ENCODE measurements around the gene INPP5D. TPM values are rescaled to one million over a fixed set of nuclear protein-coding genes. Genes with fewer than 3 reads are reported as not detected.
"Not testable (repeated sequence)": the region's sequence is repeated elsewhere in the genome, so short reads cannot be mapped to it uniquely, and the experiment has no call there.

INPP5D gene
- total RNA-seq, 1 donor from 2014 or later = 5.8 TPM

DNA sequence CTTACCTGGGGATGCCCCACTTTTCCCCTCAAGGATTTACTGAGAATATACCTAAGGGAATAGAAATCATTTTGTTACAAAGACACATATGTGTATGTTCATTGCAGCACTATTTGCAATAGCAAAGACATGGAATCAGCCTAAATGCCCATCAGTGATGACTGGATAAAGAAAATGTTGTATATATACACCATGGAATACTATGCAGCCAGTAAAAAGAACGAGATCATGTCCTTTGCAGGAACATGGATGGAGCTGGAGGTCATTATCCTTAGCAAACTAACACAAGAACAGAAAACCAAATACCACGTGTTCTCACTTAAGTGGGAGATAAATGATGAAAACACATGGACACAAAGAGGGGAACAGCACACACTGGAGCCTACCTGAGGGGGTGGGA, 63.4 kb downstream of the INPP5D start:
- DNase-seq; ATAC-seq; intact Hi-C loops (cut with micrococcal nuclease): not testable (repeated sequence)

- intact Hi-C loops (cut with micrococcal nuclease) = no loop called here
- no peak for ATAC-seq
- DNase-seq = peak; percentile 33
Measured at GRCh38 chr2:233124421-233125080, 64.4 kb downstream of the INPP5D start.

DNA sequence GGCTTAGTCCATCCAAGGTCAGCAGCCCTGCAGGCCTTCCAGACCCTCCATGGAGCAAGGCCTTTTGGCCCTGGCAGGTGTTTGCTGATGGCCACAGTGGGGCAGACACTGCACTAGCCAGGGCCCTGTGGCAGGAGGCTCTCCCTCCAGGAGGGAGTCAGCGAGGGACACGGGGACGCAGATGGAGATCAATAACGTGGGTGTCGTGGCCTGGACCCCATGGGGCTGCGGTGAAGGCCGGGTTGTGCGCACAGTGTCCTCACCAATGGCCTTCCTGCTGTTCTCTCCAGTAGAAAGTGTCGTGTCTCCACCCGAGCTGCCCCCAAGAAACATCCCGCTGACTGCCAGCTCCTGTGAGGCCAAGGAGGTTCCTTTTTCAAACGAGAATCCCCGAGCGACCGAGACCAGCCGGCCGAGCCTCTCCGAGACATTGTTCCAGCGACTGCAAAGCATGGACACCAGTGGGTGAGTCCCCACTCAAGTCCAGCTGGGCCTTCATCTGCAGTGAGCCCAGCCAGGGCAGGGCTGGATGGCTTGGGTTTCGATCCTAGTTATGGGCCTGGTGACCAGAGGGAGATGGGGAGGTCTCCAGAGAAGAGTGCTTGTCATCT, 65.4 kb downstream of the INPP5D start:
- ATAC-seq (no peak), DNase-seq (no peak)
- intact Hi-C loops (cut with micrococcal nuclease) = no loop called here

DNA sequence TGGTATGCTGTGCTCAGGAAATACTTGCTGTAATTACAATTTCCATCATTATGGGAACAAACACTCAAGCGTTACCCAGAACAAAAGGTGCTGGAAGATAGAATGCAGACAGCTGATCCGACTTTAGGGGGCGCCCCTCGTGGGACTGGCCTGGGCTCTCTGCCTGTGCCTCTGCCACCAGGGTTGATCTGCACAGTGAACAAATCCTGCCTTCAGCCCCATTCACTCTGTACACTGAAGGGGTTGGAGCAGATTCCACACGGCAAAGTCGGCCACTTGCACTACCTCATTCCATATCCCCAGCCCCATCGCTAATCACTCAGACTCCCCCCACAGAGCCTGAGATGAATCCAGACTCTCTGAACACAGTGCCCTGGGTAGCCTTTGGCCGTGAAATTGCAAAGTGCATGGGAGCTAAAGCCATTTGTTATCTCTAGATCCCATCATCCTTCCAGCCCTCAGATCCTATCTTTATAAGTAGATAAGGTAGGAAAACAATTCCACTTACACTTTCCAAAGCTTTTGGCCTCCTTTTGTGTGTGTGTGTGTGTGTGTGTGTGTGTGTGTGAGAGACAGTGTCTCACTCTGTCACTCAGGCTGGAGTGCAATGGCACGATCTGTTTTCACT, 69.3 kb downstream of the INPP5D start:
- intact Hi-C loops (cut with micrococcal nuclease) = no loop called here
- ATAC-seq = no peak
- no peak for DNase-seq

- ATAC-seq (no peak), DNase-seq (no peak)
- intact Hi-C loops (cut with micrococcal nuclease) = no loop called here
Measured at GRCh38 chr2:233130024-233130423, 69.9 kb downstream of the INPP5D start.

DNA sequence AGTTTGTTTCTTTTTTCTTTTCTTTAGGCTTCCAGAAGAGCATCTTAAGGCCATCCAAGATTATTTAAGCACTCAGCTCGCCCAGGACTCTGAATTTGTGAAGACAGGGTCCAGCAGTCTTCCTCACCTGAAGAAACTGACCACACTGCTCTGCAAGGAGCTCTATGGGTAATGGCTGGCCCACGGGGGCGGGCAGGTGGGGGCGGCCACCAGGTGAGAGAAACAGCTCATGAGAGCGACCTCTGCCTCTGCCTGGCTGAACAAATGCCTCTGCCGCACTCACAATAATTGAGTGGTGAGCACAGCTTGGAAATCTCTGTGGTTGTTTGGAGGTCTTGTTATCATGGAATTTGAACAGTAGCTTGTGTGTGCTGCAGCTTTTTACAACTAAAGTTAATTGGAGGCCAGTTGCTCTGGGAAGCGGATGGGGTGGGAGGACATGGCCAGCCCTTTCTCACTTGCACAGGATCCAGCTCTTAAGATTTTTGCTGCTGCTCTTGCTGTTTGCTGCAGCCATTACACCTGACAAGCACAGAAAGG, 70.4 kb downstream of the INPP5D start:
- ATAC-seq (no peak), DNase-seq (no peak)
- intact Hi-C loops (cut with micrococcal nuclease) = no loop called here

GRCh38 chr2:233131936-233132720, 72.0 kb downstream of the INPP5D start:
- intact Hi-C loops (cut with micrococcal nuclease) = no loop called here
- no peak for DNase-seq
- ATAC-seq = no peak

GRCh38 chr2:233133239-233133638, 73.1 kb downstream of the INPP5D start:
- DNase-seq = no peak
- intact Hi-C loops (cut with micrococcal nuclease) = no loop called here

GRCh38 chr2:233135421-233135820, 75.3 kb downstream of the INPP5D start:
- ATAC-seq = no peak
- no peak for DNase-seq
- intact Hi-C loops (cut with micrococcal nuclease) = no loop called here

More at GRCh38 chr2:233133239-233133638, 73.1 kb downstream of the INPP5D start:
- no peak for ATAC-seq

- DNase-seq (no peak), ATAC-seq (no peak)
- intact Hi-C loops (cut with micrococcal nuclease) = no loop called here
Measured at GRCh38 chr2:233137040-233137439, 76.9 kb downstream of the INPP5D start.

DNA sequence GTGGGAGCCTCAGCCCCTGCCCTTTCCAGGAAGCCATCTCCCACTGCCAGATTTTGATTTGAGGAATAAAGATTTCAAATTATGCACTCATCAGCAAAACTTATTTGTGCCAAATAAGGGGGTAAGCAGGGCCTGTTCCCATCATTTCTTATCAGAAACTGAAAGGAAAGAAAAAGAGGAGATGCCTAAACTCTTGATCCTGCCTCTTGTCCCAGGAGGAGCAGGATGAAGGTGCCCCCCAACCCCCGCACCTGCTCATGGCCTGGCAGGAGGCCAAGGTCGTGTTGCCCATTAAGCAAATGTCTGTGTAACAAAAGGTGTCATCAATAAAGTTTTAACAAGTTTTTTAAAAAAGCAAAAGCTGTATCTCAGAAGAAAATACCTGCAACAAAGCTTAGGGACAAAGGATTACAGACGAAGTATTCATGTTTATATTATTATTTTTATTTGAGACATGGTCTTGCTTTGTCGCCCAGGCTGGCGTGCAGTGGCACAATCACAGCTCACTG, 80.0 kb downstream of the INPP5D start:
- no peak for DNase-seq
- no peak for ATAC-seq
- intact Hi-C loops (cut with micrococcal nuclease) = no loop called here

DNA sequence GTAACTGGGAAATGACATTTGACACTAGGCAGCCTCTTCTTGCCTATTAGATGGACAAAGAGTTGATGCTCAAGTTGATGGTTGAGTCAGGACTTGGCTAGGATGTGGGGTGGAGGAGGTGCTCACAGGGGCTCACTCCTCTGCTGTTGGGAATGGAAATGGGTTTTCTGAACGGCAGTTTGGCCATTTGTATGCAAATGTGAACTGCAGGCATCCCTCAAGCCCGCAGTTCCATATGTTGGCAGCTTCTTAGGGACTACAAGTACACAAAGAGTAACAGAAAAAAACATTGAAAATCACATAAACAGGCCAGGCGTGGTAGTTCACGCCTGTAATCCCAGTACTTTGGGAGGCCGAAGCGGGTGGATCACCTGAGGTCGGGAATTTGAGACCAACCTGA, 80.8 kb downstream of the INPP5D start:
- no peak for ATAC-seq
- intact Hi-C loops (cut with micrococcal nuclease) = no loop called here

GRCh38 chr2:233141901-233142300, 81.8 kb downstream of the INPP5D start:
- intact Hi-C loops (cut with micrococcal nuclease) = no loop called here
- ATAC-seq (no peak), DNase-seq (no peak)

More for the DNA sequence above, 80.8 kb downstream of the INPP5D start:
- no peak for DNase-seq

DNA sequence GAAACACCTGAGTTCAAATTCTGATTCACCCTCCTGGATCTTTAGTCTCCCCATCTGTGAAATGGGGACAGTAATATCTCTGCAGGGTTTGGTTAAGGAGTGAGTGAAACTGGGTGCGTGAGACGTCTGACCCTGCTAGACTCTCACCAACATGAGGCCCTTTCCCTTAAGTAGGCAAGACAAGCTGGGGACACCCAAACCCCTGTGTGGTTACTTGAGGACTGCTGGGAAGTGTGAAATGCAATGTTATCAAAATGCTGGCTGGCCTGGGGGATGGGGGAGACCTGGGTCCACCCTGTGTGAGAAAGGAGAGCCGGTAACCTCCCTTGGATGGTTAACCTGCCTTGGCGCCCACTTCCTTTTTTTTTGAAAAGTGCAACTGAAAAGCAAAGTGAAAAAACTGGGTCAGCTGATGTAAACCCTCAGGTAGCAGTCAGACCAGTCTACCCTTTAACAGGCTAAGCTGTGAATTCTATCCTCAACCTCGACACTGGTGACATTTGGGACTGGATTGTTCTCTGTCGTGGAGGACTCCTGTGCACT, 82.3 kb downstream of the INPP5D start:
- intact Hi-C loops (cut with micrococcal nuclease) = no loop called here
- no peak for DNase-seq
- ATAC-seq = no peak

- ATAC-seq (no peak), DNase-seq (no peak)
- intact Hi-C loops (cut with micrococcal nuclease) = no loop called here
Measured at GRCh38 chr2:233143700-233144331, 83.7 kb downstream of the INPP5D start.

- intact Hi-C loops (cut with micrococcal nuclease) = no loop called here
- no peak for ATAC-seq
- no peak for DNase-seq
Measured at GRCh38 chr2:233145726-233146125, 85.6 kb downstream of the INPP5D start.

DNA sequence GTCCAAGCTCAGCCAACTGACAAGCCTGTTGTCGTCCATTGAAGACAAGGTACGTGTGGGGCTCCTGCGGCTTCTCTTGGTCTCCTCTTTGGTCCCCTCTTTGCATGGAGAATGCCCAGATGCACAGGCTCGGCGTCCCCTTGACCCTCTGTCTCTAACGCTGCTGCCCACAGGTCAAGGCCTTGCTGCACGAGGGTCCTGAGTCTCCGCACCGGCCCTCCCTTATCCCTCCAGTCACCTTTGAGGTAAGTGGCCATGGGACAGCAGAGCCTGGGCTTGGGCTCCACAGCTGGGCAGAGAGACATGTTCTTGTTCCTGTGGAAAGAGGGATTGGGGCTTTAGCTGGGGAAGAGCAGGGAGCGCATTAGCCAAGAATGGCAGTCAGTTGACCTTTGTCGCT, 86.1 kb downstream of the INPP5D start:
- intact Hi-C loops (cut with micrococcal nuclease) = no loop called here
- no peak for ATAC-seq
- no peak for DNase-seq

DNA sequence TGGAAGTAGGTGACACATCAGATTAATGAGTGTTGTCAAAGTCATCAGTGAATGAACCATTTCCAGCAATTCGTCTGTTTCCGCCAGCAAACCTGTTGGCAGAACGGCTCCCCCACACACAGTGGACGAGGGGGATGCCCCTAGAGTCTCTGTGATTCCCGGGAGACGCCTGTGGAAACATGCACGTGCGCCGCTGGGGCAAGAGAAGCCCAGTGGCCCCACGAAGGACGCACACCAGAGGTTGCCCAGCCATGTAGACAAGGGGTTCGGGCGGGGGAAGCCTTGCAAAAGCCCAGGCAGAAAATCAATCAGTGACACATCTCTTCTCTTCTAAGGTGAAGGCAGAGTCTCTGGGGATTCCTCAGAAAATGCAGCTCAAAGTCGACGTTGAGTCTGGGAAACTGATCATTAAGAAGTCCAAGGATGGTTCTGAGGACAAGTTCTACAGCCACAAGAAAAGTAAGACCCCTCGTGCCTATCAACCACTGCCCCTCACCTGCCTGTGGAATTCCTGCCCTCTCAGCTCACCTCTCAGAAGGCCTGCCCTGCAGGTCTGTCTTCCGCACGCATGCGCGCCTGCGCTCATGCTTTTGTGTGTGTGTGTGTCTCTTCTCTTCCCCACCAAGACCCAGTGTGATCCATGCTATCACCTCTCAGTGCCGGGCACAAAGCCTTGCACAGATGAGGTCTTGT, 87.1 kb downstream of the INPP5D start:
- ATAC-seq (no peak), DNase-seq (no peak)
- intact Hi-C loops (cut with micrococcal nuclease) = no loop called here

Data from left ventricle myocardium superior (tissue), 1 donor.